NCI-H69 (cell line): ENCODE measurements around the gene KIF21B.
"Not testable (repeated sequence)": the region's sequence is repeated elsewhere in the genome, so short reads cannot be mapped to it uniquely, and the experiment has no call there.

Experiments used
- DNase-seq: peaks from one replicate; lab custom pipeline; 2025; lab: John Stamatoyannopoulos, UW

Gene KIF21B

GRCh38 chr1:200938955-200939354, 84.6 kb downstream of the KIF21B start:
- DNase-seq = no peak

DNA sequence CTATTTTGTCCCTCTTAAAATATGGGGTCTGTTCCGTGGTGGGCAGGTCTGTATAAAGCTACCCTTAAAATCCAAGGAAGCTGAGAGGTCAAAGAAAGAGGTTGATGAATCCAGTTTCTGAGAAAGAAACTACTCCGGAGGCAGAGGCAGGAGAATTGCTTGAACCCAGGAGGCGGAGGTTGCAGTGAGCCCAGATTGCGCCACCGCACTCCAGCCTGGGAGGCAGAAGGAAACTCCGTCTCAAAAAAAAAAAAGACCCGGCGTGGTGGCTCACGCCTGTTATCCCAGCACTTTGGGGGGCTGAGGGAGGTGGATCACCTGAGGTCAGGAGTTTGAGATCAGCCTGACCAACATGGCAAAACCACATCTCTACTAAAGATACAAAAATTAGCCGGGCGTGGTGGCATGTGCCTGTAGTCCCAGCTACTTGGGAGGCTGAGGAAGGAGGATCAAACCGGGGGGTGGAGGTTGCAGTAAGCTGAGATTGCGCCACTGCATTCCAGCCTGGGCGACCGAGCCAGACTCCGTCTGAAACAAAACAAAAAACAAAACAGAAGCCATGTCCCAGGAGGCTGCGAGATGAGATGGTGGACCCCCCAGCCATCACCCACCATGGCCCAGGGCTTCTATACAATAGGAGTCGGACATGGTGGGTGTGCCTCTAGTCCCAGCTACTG, 88.1 kb downstream of the KIF21B start:
- not testable (repeated sequence) for DNase-seq

DNA sequence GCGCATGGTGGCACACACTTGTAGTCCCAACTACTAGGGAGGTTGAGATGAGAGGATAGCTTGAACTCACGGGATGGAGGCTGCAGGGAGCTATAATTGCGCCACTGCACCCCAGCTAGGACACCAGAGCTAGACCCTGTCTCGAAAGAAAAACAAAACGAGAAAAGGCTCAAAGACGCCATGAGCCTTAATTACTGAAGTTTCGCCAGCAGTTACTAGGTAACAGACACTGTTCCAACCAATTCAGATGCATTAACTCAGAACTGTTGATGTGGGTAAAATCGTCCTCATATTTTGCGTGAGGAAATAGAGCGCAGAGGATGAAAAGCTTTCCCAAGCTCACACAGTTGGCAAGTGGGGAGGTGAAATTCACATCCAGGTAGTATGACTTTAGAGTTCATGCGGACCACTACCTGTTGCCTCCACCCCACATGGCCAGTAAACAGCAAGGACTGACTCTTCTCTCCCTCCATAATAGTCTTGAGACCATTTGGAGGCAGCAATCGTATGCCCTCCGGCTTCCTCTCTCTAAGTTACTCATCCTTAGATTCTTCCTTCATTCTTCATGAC, 88.8 kb downstream of the KIF21B start:
- no peak for DNase-seq

GRCh38 chr1:200931776-200932175, 91.7 kb downstream of the KIF21B start:
- no peak for DNase-seq

DNA sequence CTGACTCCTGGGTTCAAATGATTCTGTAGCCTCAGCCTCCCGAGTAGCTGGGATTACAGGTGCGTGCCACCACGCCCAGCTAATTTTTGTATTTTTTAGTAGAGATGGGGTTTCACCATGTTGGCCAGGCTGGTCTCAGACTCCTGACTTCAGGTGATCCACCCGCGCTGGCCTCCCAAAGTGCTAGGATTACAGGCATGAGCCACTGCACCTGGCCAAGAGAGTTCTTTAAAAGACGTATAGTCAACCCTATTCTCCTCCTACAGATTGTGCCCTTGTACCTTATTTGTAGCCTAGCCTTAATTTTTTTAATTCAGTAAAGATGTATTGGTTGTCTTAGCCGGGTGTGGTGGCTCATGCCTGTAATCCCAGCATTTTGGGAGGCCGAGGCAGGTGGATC, 93.2 kb downstream of the KIF21B start:
- not testable (repeated sequence) for DNase-seq

- no peak for DNase-seq
Measured at GRCh38 chr1:200929530-200930278, 93.8 kb downstream of the KIF21B start.

DNA sequence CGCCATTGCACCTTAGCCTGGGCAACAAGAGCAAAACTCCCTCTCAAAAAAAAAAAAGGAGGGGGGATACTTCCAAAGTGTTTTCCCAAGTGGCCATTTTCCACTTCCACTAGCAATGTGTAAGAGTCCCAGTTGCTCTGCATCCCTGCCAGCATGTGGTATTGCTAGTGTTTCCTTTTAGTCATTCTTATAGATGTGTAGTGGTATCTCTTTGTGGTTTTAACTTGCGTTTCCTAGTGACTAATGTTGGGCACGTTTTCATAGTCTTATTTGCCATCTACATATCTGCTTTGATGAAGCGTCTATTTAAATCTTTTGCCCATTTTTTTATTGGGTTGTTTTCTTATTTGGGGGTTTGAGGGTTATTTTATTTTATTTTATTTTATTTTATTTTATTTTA, 97.7 kb downstream of the KIF21B start:
- DNase-seq = no peak

GRCh38 chr1:200923601-200924000, 99.9 kb downstream of the KIF21B start:
- no peak for DNase-seq

- DNase-seq = no peak
Measured at GRCh38 chr1:200922406-200922805, 101.1 kb downstream of the KIF21B start.

DNA sequence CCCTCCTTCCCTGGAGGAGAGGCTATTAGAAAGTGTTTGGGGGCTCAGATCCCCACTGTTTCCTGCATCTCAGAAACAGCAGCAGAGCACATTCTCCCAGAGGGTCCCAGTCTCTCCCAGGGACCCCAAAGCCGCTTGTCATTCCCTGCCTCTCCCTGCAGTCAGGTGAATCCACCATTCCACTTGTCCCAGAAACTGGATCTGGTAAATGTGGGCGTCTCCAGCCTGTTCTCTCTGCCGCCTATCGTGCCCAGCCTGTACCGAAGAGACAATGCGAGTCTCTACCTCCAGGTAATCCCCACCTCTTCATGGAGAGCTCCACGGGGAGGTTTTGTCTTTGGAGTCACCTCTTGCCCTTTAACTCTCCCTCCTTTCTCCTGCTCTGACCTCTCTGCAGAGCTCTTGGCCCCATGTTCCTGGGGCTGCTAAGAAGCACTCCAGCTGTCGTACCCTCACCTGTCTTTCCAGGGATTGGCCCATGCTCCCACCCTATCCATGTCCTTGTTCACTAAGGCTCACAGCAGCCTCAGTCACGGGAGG, 101.9 kb downstream of the KIF21B start:
- no peak for DNase-seq
